ENCODE data around the gene ZNF526. TPM values are rescaled to one million over a fixed set of nuclear protein-coding genes. Genes with fewer than 3 reads are reported as not detected.
A peak's percentile ranks its signal among the peaks of the same experiment; 100 is the strongest.

The ZNF526 gene, protein sequence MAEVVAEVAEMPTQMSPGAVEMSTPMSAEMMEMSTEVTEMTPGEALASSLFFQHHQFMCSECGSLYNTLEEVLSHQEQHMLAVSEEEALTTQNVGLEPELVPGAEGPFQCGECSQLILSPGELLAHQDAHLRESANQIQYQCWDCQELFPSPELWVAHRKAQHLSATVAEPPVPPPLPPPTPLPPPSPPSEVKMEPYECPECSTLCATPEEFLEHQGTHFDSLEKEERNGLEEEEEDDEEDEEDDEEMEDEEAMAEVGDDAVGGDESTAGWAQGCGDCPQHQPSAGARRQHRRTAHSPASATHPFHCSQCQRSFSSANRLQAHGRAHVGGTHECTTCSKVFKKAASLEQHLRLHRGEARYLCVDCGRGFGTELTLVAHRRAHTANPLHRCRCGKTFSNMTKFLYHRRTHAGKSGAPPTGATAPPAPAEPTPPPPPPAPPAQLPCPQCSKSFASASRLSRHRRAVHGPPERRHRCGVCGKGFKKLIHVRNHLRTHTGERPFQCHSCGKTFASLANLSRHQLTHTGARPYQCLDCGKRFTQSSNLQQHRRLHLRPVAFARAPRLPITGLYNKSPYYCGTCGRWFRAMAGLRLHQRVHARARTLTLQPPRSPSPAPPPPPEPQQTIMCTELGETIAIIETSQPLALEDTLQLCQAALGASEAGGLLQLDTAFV
- polyA plus RNA-seq (ENCODE audit: insufficient read length in 3 of 3): 1 to 10 TPM; 7.4 to 8.9 (median 8.3) TPM

DNA sequence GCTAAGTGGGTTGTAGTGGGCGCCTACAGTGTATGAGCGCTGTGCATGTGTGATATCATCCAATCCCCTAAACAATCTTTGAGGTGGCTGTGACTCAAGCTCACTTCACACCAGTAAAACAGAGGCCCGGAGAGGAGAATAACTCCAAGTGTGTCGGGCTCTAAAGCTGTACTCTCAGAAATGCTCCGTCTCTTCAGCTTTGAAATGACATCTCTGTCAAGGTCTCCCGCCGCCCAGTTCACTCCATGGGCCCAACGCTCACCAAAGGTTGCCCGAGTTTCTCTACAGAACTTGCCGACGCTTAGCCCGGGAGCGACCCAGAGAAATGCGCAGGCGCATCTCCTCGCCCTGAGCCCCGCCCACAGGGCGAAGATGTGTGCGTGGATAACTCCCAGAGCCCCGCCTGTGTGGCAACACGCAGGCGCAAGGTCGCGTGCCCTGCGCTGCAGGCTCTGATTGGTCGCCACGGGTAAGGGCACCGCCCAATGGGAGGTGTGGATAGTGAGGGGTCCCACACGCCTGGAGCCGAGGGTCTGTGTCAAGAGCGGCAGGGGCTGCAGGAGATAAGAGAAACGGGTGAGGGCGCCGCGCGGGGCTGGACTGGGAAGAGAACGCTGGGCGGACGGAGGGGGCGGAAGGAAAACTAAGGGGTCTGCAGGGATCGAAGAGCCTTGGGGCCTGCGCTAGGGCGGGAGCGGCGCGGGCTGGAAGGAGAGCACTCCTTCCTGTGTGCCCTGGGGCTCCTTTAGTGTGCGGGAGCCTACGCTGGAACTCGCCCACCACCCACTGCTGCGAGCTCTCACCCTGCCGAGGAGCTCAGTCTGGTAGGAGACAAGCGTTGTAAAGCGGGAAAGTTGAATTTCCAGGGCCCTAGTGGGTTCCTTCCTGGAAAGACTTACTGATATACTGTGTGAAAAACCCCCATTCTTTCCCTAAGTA is at the start of gene ZNF526:
Gene ZNF526 (plus strand): TSS at position 501 of the 939 bp plus-strand sequence. CDS start 4,092 bp downstream, outside the sequence.
- peak; percentile 89 to 95 (median 94) for DNase-seq (ENCODE audit: low read depth in 3 of 3, low spot score in 2 of 3)

DNA sequence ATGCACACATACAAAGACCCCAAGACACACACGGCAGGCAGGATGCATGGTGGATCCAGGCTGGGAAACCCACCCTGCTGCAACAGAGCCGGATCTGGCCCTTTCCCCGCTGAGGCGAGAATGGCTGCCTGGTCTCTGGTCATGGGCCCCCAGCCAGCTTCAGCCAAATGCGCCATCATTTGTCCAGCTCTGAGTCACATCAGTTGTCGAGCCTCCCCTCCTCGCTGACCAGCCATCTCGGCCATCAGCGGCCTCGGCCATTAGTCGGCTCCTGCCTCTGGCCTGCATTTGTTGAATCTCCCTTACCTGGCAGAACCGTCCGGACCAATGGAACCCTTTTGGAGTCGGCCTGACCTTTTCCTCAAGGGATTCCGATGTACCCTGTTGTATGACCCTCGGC is 49.4 kb upstream of the ZNF526 start:
- no peak for DNase-seq (ENCODE audit: low read depth in 3 of 3, low spot score in 2 of 3)

DNA sequence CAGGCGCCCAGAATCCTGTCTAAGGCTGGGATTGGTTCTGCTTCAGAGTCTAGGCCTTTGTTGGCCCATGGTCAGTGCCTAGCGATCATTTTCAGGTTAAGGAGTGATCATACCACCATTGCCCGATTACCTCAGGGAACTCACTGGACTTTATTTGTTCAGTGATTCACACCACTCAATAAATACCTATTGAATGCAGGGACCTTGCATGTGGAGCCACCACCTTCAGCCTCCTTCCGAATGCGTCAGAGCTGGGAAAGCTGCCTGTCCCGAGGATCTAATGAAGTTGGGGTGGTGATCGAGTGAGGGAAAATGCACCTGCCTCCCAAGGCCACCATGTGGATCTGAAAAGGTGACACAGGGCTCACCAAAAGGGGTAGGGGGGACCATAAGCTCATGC is 47.9 kb upstream of the ZNF526 start:
- DNase-seq (ENCODE audit: low read depth in 3 of 3, low spot score in 2 of 3): no peak

DNA sequence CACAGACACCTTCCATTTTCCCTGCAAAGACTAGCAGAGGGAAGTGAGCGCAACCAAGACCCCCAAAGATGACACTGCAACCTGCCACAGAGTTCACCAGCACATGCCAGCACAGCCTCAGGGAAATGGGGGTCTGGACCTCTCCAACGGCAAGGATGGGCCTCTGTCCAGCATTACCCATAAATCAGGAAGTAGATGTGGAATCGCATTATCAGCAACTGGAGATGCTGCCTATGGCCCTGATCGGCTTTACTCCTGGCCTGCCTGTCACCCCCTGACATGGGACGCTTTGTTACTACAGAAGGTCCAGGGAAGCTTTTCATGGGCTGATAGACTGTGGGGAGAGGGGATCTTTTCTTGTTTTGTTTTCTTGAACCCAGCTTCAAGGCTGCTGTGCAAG is 46.4 kb upstream of the ZNF526 start:
- no peak for DNase-seq (ENCODE audit: low read depth in 3 of 3, low spot score in 2 of 3)

DNA sequence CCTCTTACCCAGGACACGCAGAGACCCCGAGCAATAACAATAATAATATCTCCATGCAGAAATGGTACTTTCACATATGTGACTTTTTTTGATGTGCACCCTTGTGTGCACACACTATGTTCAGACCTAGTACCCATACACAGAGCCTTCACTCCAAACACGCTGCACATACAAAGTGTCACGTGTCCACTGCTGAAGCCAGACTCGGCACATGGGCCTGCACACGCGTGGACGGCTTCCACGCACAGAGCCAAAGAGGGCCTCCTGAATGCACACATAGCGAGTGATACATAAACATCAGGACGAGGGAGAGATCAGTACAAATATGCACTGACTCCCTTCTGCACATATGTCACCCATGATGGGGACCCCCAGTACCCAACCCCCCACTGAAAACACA is 45.9 kb upstream of the ZNF526 start:
- DNase-seq (ENCODE audit: low read depth in 3 of 3, low spot score in 2 of 3): no peak

DNA sequence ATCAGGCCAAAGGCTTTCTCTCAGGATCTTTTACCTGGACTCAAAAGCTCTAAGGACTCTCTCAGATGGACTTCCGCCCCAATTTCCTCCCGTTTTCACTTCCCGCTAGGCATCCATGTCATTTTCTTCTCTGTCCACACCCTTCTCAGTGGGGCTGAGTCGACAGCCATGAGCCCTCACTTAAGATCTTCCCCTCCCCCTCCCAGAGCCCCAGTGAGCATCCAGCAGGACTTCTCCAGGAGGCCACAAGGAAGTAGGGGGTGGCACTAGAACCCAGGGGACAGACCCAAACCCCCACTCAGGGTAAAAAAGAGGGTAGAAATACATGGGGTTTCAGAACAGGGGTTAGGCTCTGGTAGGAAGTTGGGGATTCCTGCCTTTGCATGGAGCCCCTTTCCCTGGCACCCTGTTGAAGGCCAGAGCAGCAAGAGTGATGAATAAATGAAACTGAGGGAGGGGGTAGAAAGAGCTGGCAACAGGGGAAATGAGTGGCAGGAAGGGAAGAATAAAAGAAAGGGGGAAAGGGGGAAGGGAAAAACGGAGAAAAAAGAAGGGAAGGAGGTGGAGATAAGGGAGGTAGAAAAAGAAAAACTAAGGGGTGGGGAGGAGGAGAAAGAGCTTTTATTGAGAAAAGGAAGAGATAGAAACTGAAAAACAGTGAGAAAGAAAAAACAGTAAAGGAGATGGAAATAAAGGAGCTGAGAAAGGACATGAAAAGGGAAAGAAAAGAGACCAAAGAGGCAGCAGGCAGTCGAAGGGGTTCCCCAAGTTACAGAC is 45.0 kb upstream of the ZNF526 start:
- no peak for DNase-seq (ENCODE audit: low read depth in 3 of 3, low spot score in 2 of 3)

DNA sequence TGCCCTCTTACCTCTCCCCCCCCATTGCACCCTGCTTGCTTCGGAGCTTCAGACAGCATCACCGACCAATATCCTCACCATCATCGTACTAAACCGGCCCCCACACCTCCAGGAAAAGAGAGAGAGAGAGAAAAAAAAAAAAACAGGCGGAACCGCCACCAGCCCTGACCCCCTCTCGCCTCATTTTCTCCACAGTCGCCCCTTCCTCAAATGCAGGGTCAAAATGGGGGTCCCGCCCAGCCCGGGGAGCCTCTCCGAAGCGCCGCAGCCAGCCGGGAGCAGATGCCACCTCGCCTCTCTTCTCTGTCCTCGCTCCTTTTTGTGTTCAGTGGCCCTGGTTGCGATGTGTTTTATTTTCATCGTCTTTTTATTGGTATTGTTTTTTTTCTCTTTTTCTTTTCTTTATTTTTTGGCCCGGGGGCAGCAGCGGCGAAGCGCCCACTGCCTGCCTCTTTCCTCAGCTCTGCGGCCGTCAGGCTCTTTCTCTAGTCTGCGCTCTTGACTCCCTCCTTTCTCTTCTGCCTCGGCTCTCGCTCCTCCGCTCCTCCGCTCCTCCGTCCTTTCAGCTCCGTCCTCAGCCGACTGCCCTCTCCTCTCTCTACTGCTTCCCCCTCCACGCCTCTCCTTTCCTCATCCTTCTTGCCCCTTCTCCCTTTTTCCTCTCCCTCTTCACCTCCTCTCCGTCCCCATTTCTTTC is 44.0 kb upstream of the ZNF526 start:
- peak in 1 of 3 donors; percentile 3 for DNase-seq (ENCODE audit: low read depth in 3 of 3, low spot score in 2 of 3)

DNA sequence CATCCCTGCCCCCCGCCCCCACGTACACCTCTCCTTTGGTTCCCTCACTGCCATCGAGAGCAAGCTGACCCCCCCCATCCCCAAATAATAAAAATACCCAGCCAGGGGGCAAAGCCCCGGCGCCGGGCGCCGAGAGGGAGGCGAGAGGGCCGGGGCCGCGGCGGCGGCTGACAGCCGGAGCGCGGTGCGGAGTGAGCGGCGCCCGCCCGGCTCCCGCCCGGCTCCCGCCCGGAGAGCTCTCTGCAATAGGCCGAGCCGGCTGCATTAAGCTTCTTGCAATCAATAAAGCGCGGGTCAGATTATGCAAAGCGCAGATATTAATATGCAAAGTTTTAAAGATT is 43.5 kb upstream of the ZNF526 start:
- DNase-seq (ENCODE audit: low read depth in 3 of 3, low spot score in 2 of 3): peak in 1 of 3 donors; percentile 10

DNA sequence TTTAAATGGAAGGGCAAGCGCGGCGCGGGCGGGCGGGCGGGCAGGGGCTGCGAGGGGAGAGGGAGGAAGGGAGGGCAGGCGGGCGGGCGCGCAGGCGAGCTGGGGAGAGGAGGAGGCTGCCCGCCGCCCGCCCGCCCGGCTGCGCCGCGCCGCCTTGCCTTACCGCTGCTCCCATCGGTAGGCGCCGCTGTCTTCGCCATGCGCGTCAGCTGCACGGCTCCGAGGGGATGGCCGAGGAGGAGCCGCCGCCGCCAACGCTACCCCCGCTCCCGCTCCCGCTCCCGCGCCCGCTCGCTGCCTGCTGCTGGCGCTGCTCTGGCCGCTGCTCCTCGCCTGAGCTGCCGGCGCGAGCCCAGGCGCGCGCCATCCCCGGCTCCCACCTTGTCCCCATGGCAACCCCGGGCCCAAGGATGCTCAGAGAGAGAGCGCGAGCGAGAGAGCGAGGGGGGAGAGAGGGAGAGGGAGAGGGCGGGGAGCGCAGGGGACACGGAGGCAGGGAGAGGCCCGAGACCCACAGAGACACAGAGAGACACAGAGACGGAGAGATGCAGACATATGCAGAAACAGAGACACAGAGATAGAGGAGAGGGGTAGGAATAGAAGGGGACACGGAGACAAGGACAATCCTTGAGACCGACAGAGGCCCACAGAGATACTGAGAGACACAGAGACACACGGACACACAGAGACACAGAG is 43.0 kb upstream of the ZNF526 start:
- peak; percentile 6 to 46 (median 19) for DNase-seq (ENCODE audit: low read depth in 3 of 3, low spot score in 2 of 3)

DNA sequence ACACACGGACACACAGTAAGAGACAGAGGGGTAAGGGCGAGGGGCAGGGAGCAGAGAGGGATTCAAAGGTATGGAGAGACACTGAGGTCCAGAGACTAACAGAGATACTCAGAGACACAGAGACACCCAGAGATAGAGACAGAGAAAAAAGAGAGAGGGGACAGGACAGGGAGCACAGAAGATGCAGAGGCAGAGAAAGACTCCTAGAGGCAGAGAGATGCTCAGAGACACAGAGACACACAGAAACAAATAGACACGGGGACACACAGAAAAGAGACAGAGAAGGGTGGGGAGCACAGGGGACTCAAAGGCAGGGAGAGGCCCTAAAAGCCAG is 42.5 kb upstream of the ZNF526 start:
- no peak for DNase-seq (ENCODE audit: low read depth in 3 of 3, low spot score in 2 of 3)

DNA sequence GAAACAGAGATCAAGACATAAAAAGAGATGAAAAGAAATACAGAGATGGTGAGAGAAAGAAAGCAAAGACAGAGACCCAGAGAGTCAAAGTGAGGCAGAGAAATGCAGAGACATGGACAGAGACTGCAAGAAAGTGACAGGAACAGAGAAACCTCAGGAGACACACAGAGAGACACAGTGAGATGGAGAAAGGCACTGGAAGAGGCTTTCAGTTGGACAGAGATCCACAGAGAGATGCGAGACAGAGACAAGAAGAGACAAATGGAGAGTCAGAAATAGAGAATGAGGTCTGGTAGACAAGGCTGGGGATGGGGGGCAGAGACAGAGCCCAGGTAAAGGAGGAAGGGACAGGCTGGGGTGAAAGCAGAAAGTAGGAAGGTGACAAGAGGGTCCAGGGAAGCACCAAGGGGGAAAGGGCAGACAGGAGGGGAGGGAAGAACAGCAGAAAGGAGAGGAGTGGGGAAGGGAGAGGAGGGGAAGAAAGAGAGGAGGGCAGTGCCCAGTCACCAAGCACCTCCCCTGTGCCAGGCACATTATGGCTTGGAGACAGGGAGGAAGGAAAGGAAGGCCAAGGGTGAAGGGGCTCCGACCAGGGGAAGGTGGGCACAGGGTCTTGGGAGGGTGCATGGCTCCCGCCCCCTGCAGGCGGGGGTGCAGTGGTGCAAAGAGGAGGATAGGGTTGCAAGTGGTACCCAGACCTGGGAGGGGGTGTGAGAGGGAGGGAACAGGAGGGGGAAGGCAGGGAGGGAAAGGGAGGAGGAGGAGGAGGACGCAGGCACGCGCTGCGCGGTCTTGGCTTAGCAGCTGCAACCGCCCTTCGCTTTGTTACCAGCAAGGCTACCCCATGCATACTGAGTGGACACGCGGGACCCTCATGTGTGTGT is 41.1 kb upstream of the ZNF526 start:
- DNase-seq (ENCODE audit: low read depth in 3 of 3, low spot score in 2 of 3): no peak

DNA sequence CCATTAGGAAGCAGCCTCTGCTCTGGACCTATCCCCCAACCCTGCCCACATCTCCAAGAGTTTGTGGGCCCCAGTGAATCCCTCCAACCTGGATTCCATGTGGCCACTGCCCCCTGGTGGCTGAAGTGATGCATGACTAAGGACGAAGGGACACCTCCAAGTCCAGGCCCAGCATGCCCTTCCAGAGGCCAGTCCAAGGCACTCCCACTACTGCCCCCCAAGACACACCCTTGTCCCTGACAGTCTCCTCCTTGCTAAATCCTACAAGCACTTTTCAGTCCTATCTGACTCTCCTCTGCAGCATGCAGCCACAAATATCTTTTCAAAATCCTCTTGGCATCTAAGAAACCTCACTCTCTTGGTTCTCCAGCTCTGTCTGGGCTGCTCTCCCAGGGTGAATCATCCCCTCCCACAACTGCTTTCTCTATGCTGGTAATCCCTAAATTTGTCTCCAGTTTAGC is 35.7 kb upstream of the ZNF526 start:
- DNase-seq (ENCODE audit: low read depth in 3 of 3, low spot score in 2 of 3): peak; percentile 12 to 24 (median 15)

DNA sequence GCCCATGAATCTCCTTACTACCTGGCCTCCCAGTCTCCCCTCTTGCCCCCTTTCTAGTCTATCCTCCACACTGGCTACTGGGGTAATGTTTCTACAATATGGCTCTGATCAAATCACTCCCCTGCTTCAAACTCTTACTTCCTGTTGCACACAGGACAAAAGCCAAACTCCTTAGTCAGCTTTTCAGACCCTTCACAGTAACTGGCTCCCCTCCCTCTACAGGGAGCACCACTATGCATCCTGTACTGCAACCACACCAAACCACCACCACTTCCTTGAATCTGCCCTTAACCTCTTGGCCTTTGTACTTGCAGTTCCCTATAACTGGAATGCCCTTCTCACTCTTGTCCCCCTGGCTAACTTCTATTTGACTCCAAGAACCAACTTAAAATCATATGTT is 34.8 kb upstream of the ZNF526 start:
- no peak for DNase-seq (ENCODE audit: low read depth in 3 of 3, low spot score in 2 of 3)

DNA sequence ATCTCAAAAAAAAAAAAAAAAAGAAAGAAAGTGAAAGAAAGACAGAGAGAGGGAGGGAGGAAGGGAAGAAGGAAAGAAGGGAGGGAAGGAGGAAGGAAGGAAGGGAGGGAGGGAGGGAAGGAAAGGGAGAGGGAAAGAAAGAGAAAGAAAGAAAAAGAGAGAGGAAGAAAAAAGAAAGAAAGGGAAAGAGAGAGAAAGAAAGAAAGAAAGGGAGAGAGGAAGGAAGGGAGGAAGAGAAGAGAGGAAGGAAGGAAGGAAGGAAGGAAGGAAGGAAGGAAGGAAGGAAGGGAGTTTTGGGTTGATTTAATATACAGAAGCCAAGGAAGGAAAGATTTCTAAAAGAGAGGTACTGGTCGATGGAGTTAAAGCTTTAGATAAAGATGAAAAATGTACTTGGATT is 31.4 kb upstream of the ZNF526 start:
- no peak for DNase-seq (ENCODE audit: low read depth in 3 of 3, low spot score in 2 of 3)

DNA sequence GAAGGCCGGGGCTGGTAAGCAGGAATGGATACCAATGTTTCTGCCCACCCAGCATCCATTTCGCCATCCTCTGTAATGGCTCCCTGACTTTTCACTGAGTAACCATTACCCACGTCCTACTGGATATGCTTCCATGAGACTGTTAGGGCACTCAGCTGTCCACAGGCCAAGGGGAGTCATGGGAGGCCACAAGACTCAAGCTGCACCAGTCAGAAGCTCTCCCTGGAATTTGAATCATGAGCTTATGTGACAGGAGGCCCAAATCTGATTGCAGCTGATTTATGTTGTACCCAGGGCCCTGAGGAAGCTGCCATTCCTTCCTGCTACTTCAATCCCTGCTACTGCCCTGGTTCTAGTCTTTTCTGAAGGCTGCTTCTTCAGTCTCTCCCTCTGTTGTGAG is 31.0 kb upstream of the ZNF526 start:
- DNase-seq (ENCODE audit: low read depth in 3 of 3, low spot score in 2 of 3): no peak

DNA sequence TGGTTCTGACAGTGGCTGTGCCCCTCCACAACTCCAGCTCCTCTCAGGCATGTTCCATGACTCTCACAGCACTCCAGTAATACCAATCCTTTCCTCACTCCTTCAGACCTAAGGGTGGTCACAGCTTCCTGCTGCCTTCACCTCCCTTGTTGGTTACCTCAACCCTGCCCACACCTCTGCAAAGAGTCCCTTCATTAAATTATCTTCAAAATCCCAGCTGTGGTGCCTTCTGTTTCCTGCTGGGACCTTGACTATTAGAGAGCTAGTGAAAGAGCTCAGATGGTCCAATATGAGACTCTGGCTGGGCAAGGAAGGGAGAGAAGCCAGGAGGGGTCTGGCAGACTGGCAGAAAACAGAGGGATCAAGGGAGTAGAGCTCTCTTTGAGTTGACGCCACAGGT is 28.8 kb upstream of the ZNF526 start:
- DNase-seq (ENCODE audit: low read depth in 3 of 3, low spot score in 2 of 3): no peak

DNA sequence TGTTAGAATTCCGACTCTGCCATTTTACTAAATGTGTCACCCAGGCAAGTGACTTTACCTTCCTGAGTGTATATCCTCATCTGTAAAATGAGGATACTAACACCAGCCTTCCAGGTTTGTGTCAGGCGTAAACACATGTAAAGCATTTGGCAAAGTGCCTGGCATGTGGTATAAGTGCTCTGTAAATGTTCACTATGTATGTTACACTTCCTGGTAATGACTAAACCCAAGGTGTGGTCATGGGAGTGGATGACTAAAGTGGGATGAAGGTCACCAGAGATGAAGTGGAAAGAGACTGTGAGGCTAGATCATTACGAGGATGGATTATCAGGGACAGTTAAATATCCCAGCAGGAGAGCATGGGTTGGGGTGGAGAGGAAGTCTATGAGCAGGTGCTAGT is 28.3 kb upstream of the ZNF526 start:
- no peak for DNase-seq (ENCODE audit: low read depth in 3 of 3, low spot score in 2 of 3)

DNA sequence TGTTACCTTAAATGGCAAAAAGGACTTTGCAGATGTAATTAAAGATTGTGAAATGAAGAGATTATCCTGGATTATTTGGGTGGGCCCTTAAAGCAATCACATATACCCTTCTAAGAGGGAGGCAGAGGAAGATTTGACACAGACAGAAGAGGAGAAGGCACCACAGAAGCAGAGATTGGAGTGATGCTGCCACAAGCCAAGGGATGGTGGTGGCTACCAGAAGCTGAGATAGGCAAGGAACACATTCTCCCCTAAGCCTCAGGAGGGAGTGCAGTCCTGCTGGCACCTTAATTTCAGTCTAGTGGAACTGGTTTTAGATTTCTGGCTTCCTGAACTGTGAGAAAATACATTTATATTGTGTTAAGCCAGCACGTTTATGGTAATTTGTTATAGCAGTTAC is 26.8 kb upstream of the ZNF526 start:
- DNase-seq (ENCODE audit: low read depth in 3 of 3, low spot score in 2 of 3): no peak

All from right renal cortex interstitium (tissue), 3 donors.